C1 segment of cervical spinal cord (tissue), 14 donors: ENCODE results near the gene FAM114A1.

Source experiments
- DNase-seq, 14 donors: peaks; one replicate each; lab custom pipeline; 2025; lab: John Stamatoyannopoulos, UW

The FAM114A1 gene

DNA sequence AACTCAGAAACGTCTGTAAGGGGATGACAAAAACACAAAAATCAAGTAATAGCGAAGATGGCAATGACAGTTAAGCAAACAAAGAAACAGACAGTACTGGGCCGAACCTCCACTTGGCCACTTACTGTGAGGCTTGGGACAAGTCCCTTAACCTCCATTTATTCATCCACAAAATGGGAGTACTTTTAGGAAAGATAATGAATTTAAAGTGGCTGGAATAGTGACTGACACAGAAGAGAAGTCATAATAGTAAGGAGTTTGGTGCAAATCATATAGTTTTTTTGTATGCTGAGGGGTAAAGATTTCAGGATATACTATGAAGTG, 9.5 kb upstream of the FAM114A1 start:
- no peak for DNase-seq

GRCh38 chr4:38859501-38859900, 8.1 kb upstream of the FAM114A1 start:
- DNase-seq, result no peak

DNA sequence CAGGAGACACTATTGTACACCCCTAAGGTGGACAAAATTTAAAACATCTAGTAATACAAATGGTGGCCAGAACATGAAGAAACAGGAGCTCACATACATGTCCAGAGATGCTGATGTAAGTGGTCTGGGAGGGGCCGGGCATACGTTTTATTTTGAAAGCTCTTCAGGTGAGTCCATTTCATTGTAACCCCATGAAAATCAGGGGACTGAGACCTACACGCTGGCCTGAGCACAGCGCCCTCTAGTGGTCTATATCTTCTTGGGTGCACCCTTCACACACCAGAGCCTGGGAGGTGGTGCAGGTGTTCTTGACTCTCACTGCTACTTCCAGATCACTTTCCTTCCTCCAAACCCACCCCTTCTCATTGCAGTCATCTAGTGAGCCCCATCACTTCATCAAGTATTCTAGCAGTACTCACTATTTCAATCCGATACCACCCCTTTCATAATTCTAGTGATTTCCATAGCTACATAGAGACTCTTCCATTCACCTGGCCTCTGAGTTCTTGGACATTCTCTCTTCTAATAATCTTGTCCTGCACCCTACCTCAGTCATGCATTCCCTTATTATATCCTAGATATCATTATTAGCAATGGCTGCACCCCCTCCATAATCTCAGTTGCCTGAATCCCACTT, 6.7 kb upstream of the FAM114A1 start:
- no peak for DNase-seq

GRCh38 chr4:38861791-38862190, 5.8 kb upstream of the FAM114A1 start:
- no peak for DNase-seq

DNA sequence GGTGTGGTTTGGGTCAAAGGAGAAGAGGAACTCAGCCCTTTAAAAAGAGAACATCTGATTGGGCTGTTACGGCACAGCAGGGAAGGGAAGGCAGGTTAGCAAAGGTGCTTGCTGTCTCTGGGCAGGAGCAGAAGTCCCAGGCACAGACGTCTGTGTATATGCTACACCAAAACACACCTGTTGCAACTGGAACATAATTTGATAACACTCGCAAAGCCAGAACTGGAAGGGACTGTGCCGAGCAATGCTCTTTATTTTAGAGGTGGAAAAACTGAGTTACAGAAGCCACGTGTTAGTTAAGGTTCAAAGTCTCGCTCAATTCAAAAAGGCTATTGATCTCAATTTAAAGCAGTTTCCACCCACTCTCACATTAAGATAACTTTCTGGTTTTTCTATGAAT, 2.2 kb upstream of the FAM114A1 start:
- DNase-seq, result no peak

DNA sequence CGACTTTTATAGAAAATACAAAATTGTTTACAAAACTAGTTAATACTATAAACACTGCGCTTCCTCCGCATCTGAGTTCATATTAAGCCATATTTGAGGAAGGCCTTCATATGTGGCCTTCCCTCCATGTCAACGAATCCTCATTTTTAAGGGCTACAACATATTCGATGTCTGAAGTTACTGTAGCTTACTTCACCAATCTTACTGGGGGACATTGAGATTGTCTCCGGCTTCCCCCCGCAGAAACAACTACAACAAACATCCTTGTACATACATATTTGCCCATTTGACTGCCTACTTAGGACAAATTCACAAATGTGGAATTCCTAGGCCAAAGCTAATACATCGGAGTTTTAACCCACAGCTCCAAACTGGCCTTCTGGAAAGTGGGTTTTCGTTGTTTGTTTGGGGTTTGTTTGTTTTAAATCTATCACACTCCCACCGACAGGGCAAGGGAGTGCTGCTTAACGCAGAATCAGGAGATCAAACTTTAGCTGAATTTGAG, 581 bp upstream of the FAM114A1 start:
- DNase-seq, result no peak

DNA sequence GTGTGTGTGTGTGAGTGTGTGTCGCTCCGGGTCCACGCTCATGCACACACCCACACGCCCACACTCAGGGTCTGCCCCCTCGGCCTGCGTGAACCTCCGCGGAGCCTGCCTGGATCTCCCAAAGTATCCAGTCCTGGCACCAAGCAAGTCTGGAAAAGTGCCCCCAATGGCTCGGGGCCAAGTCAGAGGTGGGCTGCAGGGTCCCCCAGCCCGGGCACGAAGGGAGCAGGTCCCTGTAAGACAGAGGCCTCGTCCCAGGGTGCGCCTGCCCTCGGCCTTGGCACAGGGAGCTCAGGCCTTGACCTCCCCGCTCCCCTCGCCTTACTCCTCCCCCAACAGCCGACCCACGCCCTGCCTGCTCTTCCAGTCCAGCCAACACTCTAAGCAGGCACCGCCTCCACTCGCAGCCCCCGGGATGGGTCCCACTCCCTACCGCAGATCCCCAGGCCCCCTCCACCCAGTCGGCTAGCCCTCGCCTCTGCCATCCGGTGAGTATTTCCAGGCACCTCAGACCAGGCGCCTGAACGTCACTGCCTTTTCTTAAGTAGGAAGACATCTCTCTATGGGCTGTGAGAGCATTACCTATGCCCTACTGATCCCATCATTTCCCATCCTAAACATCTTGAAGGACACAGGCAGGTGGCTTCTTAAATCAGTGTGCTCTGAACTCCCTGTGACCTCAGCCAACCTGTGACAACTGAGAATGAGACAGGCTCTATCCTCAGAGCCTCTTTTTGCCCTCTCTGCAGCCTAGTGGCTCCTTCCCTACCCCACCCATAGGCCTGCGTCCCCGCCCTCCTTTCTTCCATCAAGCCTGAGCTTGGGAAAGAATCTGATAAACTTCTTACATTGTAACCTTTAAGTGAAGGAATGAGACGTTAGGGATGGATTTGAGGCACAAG, 704 bp downstream of the FAM114A1 start:
- DNase-seq, result peak in 7 of 14 donors; percentile 32 to 65 (median 54)

DNA sequence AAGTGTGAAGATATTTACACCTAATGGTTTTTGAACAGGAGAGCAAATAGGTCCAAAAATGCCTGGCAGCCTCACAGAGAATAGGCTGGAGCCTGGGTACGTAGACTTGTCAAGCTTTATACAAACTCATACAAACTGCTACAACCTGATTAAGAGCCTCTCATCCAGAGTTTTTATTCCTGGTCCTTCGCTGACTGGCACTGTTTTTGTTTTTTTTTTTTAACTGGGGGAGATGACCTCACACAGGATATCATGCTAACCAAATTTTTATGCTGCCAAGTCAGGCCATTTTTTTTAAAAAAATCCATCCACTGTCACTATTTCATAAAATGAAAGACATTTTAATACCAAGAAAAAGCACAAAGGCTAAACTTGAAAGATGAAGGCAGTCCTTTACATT, 1.9 kb downstream of the FAM114A1 start:
- no peak for DNase-seq

DNA sequence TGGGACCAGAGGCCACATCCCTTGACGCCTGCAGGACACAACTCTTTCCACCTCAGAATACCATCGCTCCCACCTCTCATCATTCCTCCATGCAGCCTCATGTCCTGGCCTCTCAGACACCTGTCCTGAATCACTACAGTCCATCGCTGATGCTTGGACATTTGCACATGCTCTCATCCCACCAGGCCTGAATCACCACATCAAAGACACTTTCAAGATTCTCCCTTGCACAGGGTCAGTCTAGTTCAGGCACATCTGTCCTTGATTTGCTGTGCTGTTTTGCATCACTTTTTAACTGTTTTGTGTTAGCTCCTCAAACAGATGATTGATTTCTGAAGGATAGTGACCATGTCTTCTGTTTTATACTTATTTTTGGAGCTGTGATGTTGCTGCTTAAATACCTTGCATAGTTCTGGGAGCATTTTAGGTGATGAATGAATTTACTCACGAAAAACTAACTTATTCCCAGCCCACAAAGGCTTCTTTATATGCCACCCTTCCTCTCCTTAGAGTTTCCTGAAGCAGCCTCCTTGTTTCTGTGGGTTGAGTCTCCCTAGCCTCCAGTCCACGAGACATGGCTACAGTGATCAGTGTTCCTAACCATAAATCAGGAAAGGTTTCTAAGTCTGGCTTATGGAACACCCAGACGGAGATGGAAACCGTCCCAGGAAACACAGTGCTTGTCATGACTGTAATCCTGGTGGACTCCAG, 2.6 kb downstream of the FAM114A1 start:
- no peak for DNase-seq

DNA sequence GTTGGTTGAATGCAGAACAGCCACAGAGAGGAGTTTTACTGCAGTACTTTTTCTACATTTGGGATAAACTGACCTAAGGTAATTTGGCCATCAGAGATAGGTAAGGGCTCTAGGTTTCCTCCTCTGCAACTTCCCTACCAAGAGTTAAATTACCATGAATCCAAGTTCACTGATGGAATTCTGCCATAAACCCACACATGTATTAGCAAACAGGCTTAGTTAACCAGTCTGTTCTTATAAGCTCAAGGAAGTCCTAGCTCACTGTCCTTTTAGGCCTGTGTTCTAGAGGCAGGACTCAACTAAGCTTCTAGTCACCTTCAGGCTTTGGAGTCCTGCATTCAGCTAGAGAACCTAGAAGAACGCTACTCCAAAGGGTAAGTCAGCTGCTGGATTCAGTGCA, 4.0 kb downstream of the FAM114A1 start:
- no peak for DNase-seq

- peak in 1 of 14 donors; percentile 6 for DNase-seq
Measured at GRCh38 chr4:38872620-38873019, 5.0 kb downstream of the FAM114A1 start.

DNA sequence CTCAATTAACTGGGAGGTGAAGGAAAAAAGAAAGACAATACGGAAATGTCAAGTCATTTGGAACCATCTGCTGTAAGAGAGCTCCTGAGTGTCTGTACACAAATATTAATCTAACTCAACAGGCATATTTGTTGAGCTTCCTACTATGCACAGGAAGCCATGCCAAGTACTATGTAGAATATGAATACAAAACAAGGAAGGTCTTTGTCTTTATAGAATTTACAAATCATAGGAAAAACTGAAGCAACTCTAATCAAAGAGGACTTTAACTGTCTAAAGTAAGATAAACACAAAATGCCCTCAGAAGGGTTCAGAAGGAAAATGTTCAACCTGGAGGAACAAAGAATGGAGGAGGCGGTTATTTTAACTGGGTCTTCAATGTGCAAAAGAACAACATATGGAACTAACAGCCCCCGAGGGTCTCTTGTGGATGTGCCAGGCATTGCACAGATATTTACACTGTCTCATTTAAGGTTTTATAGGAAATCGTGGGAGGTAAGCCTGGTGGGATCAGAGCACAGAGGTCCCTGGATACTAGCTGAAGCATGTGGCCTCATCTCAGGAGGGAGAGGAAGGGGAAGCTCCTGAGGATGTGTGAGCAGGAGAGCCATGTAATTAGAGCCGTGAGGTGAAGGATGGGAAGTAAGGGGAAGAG, 5.8 kb downstream of the FAM114A1 start:
- DNase-seq, result no peak

DNA sequence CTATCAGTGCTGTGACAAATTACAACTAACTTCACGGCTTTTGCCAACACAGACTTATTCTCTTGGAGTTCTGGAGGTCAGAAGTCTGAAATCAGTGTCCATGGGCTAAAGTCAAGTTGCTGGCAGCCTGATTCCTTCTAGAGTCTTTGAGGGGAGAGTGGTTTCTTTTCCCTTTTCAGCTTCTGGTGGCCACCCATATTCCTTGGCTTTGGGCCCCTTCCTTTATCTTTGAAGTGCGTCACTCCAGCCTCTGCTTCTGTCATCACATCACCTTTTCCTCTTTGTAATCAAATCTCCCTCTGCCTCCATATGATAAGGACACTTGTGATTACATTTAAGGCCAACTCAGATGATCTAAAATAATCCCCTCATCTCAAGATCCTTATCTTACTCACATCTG, 9.0 kb downstream of the FAM114A1 start:
- no peak for DNase-seq

DNA sequence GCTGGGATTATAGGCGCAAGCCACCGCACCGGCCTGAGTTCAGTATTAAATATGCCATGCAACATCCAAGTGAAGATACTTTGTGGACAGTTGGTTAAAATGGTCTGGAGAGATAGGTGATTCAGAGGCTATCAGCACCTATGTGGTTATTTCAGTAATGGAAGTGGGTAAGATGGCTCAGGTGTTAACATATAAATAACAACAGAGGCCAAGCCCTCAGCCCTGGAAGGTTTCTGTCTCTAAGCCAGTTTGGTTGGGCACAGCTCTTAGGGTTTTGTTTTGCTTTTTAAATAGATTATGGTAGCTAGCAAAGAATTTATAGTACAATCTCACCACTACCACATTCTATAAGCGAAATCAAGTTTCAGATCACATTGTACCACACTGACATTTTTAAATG, 16.6 kb downstream of the FAM114A1 start:
- DNase-seq, result no peak

- DNase-seq, result no peak
Measured at GRCh38 chr4:38889143-38889542, 21.5 kb downstream of the FAM114A1 start.

DNA sequence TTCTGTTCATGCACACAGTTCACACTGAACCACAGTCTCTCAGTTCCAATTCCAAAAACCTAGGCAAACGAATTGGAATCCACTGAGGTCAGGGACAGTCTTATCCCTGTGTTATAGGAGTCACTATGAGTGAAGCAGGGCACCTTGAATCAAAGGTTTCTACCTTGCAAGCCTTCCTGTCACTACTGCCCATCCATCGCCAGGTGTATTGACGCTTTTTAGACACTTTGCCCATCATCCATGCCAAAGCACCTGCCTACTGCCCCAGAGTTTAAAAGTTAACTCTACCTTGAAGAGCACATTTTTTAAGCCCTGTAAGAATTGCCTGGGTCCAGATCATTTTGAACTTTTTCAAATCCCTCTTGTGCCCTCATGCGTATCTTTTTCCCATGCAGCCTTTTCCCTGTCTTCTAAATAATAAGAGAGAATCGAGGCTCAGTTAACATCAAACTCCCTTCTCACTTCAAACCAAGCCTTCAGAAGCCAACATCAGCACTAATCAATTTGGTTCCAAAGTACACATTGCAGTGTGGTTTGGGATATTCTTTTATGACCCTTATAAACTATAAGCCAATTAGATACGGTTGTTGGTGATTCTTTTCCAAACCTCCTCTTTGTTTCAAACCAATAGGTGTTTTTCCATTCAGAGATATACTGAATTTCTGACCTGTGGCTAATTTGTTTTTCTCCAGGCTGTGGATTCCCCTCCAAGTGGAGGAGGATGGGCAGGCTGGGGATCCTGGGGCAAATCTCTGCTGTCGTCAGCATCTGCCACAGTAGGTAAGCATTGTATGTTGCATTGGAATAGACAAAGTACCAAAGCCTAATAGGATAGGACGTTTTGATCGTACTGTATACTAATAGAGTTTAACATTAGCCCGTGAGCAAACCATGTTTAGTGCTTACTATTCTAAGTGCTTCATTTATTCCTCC, 23.7 kb downstream of the FAM114A1 start:
- DNase-seq, result no peak

DNA sequence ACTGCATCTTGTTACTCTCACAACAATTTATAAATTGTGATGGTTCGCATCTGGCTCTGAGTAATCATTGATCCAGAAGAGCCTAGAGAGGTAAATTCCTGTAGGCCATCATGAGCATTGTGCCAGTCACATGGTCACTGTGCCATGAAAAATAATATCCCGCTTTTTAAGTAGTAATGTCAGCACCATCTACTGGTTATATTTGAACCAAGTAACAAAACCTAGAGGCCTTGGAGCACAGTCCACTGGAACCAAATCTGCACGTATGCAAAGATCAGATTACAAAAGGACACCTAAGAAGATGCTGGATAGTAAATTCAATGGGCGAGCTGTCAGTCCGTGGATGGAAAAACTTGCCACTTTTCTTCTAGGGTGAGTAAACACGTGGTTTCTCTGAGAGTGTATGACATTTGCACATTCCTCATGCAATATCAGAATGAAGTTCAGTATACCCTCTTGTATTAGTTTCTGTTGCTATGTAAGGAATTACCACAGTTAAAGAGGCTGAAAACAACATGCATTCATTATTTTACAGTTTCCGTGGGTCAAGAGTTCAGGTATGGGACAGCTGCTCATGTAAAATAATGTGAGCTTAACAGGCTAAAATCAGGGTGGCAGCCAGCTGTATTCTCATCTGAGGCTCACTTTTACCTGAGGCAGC, 26.8 kb downstream of the FAM114A1 start:
- DNase-seq, result no peak

DNA sequence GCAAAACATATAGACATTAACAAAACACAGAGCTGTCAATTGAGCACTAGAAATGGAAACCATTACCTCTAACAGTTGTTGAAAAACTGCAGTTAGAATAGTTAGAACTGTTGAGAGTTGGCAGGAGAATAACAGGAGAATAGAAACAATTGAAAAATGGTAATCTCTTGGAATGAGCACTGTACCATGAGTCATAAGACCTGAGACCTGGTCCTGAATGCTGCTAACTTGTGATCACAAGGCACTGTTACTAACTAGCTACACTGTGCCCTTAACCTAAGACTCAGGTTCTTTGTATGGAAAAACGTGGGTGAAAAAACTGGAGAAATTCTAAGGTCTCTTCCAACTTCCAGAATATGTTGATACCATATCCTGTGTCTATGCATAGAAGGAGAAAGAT, 29.3 kb downstream of the FAM114A1 start:
- no peak for DNase-seq

- DNase-seq, result no peak
Measured at GRCh38 chr4:38898245-38898644, 30.6 kb downstream of the FAM114A1 start.

GRCh38 chr4:38902221-38902620, 34.6 kb downstream of the FAM114A1 start:
- no peak for DNase-seq
